Measurements from ENCODE around the gene TTC21A.

The TTC21A gene

DNA sequence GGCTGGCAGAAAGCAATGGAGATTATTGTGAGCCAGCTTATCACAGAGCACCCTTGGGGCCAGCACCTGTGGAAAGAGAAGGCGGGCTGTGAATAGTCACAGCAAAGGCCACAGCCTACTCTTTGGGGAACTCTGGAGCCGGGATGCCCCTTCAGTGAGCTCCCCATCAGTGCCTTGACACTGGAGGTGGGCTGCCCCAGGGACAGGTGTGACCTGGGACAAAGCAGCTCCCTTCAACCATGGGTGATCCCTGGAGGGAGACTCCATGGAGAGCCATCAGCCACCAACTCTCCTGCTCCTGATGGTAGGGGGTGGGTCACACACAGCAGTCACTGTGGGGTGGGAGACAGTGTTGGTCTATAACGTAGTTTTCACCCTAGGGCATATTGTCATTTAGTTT is 5.8 kb downstream of the TTC21A start:
- in situ Hi-C loops (cut with HindIII; ENCODE audit: low sequenced_read_pairs): loop anchor here (10.0 kb wide), 1 partner anchor 62 kb away; no protein-coding TSS in a partner anchor
- DNase-seq (ENCODE audit: low read depth): no peak
- TF ChIP-seq, protein P1, sequence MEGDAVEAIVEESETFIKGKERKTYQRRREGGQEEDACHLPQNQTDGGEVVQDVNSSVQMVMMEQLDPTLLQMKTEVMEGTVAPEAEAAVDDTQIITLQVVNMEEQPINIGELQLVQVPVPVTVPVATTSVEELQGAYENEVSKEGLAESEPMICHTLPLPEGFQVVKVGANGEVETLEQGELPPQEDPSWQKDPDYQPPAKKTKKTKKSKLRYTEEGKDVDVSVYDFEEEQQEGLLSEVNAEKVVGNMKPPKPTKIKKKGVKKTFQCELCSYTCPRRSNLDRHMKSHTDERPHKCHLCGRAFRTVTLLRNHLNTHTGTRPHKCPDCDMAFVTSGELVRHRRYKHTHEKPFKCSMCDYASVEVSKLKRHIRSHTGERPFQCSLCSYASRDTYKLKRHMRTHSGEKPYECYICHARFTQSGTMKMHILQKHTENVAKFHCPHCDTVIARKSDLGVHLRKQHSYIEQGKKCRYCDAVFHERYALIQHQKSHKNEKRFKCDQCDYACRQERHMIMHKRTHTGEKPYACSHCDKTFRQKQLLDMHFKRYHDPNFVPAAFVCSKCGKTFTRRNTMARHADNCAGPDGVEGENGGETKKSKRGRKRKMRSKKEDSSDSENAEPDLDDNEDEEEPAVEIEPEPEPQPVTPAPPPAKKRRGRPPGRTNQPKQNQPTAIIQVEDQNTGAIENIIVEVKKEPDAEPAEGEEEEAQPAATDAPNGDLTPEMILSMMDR (IDR thresholded peaks at IDR 0.05; ENCODE audit: low read depth, low read length, missing control alignments): no peak
- no peak overlapping the region for H3K4me3 ChIP-seq (ENCODE audit: low read depth, low read length)

DNA sequence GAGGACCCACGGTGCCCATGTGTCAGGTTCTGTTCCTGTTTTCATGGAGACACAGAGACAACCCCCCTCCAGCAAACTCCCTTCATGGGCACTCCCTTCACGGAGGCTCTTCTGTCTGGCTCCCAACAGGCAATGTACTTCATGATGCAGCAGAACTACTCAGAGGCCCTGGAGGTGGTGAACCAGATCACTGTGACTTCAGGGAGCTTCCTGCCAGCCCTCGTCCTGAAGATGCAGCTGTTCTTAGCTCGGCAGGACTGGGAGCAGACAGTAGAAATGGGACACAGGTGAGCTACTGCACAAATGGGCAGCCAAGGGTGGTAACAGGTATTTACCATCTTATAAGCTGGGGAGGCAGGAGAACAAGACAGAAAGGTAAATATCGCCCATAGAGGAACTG is 7.0 kb downstream of the TTC21A start:
- in situ Hi-C loops (cut with HindIII; ENCODE audit: low sequenced_read_pairs): loop anchor here (10.0 kb wide), 1 partner anchor 60 kb away; no protein-coding TSS in a partner anchor

DNA sequence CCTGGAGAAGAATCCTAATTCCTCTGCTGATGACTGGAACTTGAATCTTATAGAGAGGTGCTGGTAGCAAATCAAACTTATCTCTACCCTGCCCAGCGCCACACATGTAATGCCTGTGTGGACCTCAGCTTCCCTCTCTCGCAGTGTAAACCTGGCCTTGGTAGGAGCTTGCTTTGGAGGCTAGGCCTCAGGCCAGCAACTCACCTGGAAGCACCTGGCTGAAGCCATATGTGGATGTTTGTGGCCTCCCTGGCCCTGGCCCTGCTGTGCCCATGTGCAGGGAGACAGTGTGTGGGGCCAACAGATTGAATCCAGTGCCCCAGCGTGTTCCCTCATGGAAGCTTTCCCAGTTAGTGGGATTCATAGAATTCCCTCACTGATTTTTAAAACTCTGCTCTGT is 8.4 kb downstream of the TTC21A start:
- H3K4me3 ChIP-seq (ENCODE audit: low read depth, low read length): no peak overlapping the region
- TF ChIP-seq, protein P1 (IDR thresholded peaks at IDR 0.05; ENCODE audit: low read depth, low read length, missing control alignments): no peak
- in situ Hi-C loops (cut with HindIII; ENCODE audit: low sequenced_read_pairs): loop anchor here (10.0 kb wide), 1 partner anchor 59 kb away; no protein-coding TSS in a partner anchor
- no peak for DNase-seq (ENCODE audit: low read depth)

More for the DNA sequence above, 7.0 kb downstream of the TTC21A start:
- TF ChIP-seq, protein P1 (IDR thresholded peaks at IDR 0.05; ENCODE audit: low read depth, low read length, missing control alignments): no peak
- no peak for DNase-seq (ENCODE audit: low read depth)
- no peak overlapping the region for H3K4me3 ChIP-seq (ENCODE audit: low read depth, low read length)

DNA sequence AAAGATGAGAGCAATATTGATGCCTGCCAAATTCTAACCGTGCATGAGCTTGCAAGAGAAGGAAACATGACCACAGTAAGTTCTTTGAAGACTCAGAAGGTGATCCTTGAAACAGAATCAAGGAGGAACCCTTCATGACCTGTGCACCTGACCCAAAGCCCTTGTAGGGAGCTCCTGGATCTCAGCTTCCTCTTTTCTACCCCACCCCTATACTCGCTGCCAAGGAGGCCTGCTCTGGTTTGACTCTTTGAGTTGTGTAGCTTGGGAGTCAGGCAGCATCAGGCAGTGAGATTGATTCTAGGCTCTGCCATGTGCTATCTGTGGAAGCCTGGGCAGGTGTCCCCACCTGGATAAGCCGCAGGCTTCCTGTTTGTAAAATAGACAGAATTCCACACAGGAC is 10.6 kb downstream of the TTC21A start:
- TF ChIP-seq, protein P1 (IDR thresholded peaks at IDR 0.05; ENCODE audit: low read depth, low read length, missing control alignments): no peak
- in situ Hi-C loops (cut with HindIII; ENCODE audit: low sequenced_read_pairs): loop anchor here (10.0 kb wide), 1 partner anchor 57 kb away; no protein-coding TSS in a partner anchor
- no peak for DNase-seq (ENCODE audit: low read depth)
- H3K4me3 ChIP-seq (ENCODE audit: low read depth, low read length): no peak overlapping the region

DNA sequence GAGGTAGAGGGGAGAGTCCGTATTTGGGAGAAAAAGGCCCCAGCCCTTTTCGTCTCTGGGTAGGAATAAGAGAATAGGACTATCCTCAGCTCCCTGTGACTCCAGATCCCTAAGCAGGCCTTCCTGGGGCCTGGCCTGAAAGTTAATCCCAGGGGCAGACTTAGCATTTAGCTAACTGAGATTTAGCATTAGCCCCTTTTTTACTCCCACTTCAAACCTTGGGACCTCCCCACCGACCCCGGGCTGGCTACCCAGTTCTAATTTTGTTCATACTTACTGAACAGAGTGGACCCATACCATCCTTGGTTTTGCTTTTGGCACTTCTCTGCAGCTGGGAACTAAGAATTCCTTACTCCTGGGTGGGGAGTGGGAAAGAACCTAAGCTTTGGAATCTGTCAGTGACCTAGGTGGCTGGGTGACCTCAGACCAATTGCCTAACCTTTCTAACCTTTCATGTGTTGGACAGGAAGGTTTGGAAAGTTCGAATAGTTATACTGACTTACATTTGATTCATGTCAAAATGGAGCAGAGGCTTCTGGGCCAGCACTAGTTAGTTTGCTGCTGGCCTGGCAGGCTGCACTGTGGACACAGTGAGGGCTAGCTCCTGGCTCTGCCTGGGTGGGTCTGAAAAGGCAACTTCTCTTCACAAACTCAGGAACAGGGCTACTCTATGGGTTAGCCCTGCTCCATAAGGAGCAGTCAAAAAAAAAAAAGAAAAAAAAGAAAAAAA is 11.6 kb downstream of the TTC21A start:
- TF ChIP-seq, protein P1 (IDR thresholded peaks at IDR 0.05; ENCODE audit: low read depth, low read length, missing control alignments): no peak
- no peak overlapping the region for H3K4me3 ChIP-seq (ENCODE audit: low read depth, low read length)
- in situ Hi-C loops (cut with HindIII; ENCODE audit: low sequenced_read_pairs): loop anchor here (10.0 kb wide), 1 partner anchor 56 kb away; no protein-coding TSS in a partner anchor
- DNase-seq (ENCODE audit: low read depth): no peak

DNA sequence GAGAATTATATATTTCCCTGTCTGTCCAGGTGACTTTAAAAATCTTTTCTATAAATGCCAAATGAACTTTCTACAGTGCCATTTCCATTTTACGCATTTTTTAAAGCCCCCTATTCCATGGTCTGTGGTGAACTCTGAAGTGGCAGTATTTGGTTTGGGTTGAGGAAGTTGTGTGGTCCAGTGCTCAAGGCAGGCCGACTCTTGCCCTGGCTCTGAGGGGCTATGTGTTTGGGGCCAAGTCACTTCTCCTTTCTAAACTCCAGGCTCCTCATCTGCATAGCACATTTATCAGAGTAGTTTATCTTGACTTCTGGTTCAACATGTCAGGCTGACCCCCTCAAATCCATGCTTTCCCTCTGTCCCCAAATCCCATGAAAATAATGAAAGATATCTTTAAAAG is 14.1 kb downstream of the TTC21A start:
- in situ Hi-C loops (cut with HindIII; ENCODE audit: low sequenced_read_pairs): no loop called here
- TF ChIP-seq, protein P1 (IDR thresholded peaks at IDR 0.05; ENCODE audit: low read depth, low read length, missing control alignments): no peak
- DNase-seq (ENCODE audit: low read depth): no peak
- H3K4me3 ChIP-seq (ENCODE audit: low read depth, low read length): no peak overlapping the region

All from astrocyte of the cerebellum (primary cell).